Hematopoietic multipotent progenitor cell treated with erythropoietin and hydrocortisone succinate and interleukin-3 and kit ligand, for 6 days (in vitro differentiated cells): ENCODE data around the gene FAM13C.
A peak's percentile ranks its signal among the peaks of the same experiment; 100 is the strongest.
"Not testable (repeated sequence)": the region's sequence is repeated elsewhere in the genome, so short reads cannot be mapped to it uniquely, and the experiment has no call there.

Experiments
- DNase-seq: peaks from one replicate; pipeline ENCODE4 v3.0.0-alpha.2; 2015

The FAM13C gene

DNA sequence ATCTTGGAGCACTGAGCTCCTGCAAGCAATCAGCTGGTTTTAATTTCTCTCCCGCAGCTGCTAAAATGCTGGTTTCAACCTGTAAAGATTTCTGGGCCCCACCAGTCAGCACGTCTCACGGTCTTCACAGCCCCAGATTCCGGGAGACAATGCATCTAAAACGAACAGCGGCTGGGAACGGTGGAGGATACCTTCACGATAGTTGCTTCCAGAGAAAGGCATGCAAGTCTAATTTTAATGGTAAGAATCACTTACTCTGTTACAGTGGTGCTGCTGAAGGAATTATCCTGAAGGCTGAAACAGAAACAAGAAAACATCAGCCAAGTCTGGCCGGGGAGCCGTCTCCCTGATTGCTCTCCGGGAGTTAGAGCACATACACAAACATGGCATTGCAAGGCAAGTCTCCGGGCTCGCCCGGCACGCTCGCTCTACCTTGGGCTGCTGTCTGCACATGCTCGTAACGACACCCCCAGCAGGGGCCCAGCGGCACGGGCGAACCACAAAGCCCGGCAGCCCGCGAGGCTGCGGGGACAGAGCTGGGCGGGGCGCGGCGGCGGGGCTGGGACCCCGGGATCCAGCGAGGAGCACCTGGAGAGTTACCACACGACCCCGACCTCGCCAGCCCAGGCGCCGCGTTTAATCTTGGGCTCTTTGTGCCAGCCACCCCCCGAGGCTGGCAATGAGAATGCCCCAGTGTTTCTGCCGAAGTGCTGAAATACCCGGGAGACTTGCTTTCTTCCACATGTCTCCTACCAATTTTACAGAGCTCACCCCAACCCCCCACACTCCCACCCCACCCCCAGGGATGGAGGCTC is at the start of gene FAM13C:
FAM13C (minus strand) TSS at position 406 of the 815 bp plus-strand sequence; CDS start at position 317, 89 bp downstream.
- peak; percentile 2 for DNase-seq

DNA sequence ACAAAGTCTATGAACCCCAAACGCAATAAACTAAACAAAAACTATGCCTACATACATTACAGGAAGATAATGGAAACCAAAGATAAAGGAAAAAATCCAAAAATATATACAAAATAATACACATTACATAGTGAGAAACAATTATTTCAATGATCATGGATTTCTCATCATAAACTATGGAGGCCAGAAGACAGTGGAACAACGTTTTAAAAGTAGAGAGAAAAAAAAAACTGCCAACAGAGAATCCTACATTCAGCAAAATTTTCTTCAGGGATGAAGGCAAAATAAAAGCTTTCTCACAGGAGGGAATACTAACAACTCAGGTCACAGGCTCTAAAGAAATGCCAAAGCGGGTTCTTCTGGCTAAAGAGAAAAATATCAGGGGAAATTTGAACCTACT is 42.9 kb upstream of the FAM13C start:
- no peak for DNase-seq

DNA sequence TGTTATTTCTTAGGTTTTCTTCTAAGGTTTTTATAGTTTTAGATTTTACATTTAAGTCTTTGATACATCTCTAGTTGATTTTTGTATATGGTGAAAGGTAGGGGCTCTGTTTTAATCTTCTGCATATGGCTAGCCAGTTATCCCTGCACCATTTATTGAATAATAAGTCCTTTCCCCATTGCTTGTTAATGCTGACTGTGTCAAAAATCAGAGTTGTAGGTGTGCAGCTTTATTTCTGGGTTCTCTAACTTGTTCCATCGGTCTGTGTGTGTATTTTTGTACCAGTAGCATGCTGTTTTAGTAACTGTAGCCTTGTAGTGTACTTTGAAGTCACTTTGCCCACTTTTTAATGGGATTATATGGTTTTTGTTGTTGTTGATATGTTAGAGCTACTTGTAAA is 37.9 kb upstream of the FAM13C start:
- DNase-seq, result no peak

DNA sequence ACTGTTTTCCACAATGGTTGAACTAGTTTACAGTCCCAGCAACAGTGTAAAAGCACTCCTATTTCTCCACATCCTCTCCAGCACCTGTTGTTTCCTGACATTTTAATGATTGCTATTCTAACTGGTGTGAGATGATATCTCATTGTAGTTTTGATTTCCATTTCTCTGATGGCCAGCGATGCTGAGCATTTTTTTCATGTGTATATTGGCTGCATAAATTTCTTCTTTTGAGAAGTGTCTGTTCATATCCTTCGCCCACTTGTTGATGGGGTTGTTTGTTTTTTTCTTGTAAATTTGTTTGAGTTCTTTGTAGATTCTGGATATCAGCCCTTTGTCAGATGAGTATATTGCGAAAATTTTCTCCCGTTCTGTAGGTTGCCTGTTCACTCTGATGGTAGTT is 37.0 kb upstream of the FAM13C start:
- DNase-seq, result not testable (repeated sequence)

DNA sequence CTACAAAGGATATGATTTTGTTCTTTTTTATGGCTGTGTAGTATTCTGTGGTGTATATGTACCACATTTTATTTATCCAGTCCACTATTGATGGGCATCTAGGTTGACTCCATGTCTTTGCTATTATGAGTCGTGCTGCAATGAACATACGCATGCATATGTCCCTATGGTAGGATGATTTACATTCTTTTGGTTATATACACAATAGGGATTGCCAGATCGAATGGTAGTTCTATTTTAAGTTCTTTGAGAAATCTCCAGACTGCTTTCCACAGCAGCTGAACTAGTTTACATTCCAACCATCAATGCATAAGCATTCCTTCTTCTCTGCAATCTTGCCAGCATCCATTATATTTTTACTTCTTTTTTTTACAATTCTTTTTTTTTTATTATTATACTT is 35.6 kb upstream of the FAM13C start:
- DNase-seq, result no peak

DNA sequence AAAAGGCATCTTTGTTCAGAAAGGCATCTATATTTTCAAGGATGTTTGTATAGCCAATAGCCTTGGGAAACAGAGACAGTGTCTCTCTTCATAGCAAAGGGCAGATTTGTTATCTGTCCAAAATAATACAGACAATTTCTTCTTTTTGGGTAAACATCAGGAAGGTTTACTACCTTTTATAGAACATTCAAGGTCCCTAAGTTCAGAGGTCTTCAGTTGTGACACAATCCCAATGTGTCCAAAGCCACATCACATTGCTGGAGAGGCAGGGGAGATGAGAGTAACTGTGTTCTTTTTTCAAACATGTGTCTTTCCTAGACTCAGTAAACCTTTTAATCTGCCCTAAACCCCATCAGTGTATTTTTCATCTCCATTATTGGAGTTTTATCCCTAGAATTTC is 33.6 kb upstream of the FAM13C start:
- no peak for DNase-seq

DNA sequence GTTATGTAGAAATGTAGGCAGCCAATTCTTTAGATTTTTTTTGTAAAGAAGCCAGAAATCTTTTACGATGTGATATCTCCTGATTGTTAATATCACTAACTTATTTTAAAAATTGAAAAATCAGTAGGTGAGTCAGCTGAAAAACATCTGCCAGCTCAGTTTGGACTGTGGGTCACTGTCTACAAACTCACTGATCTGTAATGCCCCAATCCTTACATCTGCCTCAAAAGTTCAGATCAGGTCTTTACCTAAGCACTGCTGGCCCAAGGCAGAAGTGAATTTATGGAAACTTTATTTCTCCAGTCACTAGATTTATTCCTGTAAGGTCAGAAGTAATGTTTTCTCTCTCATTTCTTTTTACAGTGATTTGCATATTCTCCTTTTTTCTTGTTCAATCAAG is 31.0 kb upstream of the FAM13C start:
- DNase-seq, result no peak

DNA sequence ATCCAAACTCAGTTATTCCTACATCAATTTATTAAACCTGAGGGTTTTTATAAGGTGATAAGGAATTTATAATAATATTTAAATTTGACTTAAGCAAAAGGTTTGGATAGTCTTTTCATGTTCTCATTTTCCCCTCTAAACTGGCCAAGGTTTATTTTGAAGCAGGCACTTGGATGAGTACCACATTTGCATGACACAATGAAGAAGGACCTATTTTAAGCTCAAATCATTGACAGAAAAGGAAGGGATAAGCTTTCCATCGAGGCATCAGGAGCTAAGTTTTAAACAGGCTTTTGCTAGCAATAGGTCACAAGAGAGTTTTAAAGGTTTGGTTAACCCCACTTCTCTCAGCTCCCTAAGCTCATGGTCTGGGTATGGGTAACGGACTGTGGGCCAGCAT is 28.7 kb upstream of the FAM13C start:
- no peak for DNase-seq

DNA sequence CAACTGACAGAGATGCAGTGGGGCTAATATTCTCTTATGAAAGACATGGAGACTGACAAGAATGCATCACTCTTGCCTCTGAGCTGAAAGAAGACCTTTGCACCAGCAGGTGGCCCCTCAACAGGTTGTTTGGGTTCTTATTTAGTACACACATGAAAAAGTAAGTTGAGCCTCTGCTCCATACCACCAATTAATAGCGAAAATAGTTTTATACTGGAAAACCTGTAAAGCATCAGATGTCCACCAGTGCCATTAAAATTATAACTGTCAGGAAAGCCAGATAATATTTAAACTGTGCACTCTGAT is 26.3 kb upstream of the FAM13C start:
- no peak for DNase-seq

DNA sequence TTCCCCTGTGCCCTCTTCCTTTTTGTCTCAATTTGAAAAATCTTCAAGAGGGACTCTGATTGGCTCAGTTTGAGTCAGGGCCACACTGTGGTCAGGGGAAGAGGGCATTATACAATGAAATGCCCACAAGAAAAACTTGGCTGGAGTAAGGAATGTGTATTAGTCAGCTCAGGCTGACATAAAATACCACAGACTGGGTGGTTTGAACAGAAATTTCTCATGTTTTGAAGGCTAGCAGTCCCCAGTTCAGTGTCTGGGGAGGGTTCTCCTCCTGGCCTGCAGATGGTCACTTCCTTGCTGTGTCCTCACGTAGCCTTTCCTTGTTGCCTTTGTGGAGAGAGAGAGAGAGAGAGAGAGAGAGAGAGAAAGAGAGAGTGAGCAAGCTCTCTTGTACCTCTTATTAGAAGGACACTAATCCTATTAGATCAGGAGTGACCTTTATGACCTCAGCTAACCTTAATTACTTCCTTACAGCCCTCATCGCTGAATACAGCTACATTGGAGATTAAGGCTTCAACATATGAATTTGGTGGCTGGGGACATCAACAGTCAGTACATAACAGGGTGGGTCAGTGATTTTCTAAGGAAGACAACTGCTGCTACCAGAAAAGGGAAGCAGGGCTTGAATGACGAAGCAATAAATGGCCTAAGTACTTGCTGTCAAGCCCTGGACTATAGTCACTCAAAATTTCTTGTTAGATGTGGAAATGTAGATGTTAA is 25.8 kb upstream of the FAM13C start:
- peak; percentile 5 for DNase-seq

DNA sequence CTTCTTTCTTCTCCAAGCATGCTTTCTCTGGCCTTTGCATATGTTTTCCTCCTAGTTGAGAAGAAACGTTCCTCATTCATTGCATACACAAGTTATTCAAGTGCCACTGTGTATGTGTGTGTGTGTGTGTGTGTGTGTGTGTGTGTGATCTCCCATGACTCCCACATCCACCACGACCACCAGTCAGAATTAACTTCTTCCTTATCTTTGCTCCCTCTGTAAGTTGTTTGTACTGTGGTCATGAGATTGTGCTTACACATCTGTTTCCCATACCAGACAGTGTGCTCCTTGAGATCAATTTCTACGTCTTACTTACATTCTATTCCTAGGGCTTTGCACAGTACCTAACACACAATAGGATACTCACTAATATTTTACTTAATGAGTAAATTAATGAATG is 22.4 kb upstream of the FAM13C start:
- DNase-seq, result no peak

DNA sequence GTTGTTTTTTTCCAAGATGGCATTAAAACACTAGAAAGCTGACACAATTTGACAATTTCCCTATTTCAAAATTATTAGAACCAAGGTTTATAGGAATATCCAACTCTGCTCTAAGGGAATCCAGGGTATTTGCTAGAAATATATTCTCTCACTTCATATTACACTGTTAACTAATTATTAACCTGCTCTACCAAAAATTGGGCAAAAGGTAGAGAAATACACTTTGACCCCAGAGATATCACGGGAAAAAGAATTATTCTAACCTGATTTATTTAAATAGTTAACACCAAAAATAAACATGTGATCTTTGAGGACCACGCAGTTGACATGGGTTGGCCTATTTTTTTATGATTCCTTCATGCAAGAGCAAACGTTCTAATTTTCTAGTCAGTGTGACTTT is 21.6 kb upstream of the FAM13C start:
- DNase-seq, result no peak

DNA sequence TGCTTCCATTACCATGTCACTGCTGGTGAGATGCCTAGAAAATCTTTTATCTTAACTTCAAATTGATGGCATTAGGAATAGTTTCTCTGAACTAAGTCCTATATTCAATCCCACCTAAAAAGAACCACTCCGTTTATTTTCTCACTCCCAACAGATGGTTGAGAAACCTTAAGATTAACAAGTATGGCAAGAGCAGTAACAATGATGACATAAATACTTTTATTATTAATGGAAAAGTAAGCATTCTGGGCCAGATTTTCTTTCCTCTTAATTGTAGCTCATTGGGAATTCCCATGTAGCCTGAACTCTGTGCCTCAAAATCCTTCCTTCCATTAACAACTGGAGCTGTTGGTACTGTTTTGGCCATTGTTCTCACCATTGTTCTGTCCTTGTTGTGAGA is 21.1 kb upstream of the FAM13C start:
- DNase-seq, result no peak

DNA sequence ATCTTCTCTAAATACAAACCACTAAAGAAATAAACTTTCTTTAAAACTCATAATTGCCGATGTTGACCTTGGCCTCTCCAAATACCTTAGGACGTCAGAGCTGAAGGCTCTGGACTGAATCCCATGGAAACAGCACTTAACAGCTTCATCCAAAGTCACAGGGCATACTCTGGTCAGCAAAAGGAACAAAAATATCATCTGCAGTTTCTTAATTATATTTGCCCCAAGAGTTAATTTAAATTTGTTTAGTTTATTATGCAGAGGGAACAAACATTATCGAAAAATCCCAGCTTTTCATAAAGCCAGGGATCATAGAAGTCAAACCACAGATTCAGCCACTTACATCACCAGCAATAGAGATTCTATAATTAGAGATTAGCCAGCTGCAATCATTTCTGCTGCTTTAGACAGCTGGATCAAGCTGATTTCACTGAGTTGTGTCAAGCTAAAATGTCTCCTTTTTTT is 20.5 kb upstream of the FAM13C start:
- no peak for DNase-seq

DNA sequence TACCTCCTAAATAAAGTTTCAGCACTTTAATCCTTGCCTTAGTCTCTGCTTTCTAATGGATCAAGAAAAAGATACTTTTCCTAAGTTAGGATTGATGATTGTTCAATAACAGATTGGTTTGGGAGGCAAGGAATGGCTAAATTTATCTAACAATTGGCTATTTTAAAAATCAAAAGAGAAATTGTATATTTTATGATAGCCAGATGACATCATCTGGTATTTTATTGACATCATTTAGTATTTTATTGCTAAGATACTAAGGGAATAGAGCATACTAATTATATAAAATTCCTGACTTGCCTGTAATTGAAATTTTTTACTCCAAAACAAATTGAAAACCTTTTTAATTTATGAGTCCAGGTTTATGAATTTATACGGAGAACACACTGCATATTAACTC is 19.3 kb upstream of the FAM13C start:
- DNase-seq, result no peak

DNA sequence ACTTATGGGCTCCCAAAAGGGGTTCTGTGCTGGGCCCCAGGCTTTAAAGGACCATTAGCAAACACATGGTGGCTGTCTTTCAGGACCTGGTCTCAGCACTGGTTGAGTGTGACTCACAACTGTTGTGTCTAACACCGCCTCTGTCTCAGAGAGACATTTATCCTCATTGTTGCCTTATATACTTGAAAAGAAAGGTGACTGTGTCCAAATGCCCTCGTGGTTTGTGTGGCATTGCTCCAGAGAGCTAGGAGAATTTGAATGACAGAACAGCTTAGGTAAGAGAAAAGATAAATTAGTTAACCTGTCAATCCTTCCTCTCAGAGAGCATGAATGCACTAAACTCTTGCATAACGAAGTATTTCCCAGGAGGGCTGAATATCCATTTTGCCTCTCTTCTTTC is 14.5 kb upstream of the FAM13C start:
- DNase-seq, result no peak

DNA sequence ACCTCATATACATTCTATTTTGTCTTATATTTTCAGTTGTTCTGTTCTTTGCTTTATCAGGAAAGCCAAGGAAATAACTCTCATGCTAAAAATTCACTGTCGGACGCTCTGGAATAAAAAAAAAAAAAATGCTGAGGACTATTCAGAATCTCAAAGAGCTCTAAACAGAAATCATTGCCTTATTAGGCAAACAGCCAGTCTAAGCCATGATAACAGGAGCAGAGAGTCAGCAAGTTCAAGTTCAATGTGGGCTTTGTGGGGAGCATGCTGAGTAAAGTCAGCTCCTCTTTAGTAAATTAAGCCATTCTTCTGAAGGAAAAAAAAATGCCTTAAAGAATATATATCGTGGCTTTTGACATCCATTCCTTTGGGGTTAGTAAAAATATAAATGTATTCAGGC is 13.6 kb upstream of the FAM13C start:
- no peak for DNase-seq

DNA sequence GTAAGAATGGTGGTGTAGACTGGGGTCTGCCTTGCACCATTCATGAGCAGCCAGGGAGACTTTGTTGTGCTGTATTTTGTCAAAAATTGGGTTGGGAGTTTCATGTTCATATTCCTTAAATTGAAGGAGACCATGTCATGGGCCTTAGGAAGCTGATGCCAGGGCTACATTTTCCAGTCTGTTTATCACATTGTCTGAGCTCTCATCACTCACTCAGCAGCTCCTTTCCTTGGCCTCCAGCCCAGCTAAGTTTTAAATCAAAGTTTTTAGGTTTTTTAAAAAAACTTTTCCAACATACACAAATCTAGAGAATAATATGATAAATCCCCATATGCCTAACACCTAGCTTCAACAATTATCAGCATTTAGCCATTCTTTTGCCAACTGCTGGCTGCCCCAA is 12.6 kb upstream of the FAM13C start:
- DNase-seq, result no peak

DNA sequence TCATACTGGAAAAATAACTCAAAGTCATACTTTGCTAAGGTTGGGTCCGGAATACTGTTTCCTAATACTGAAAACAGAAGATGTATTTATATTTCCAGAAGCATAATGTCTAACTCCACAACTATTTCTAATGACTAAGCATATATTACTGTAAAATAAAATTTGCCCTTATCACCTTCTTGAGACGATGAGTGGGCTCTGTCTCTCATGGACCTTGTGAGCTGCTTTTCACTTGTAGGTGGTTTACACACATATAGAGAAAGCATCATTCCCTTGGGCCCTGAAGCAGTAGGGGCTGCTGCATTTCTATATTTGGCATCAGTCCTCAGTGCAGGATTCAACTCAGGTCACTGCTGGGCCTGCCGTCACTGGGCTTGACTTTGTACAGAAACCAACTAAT is 10.7 kb upstream of the FAM13C start:
- DNase-seq, result no peak

DNA sequence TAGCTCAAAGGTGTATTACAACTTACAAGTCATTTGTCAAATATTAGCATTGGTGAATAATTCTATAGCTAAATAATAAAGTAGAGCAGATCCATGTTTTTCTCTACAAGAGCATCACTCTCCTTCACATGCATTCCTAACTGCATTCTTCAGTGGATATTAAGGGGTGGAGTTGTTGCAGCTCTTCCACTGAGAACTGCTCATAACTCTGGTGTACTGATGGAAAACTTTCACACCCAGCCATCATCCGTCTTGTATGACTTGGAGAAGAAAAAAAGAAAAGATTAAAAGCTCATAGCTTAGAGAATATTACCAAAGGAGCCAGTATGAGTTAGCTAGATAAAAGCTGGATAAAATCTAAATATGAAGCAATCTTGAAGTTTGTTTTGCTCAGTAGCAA is 10.2 kb upstream of the FAM13C start:
- no peak for DNase-seq

DNA sequence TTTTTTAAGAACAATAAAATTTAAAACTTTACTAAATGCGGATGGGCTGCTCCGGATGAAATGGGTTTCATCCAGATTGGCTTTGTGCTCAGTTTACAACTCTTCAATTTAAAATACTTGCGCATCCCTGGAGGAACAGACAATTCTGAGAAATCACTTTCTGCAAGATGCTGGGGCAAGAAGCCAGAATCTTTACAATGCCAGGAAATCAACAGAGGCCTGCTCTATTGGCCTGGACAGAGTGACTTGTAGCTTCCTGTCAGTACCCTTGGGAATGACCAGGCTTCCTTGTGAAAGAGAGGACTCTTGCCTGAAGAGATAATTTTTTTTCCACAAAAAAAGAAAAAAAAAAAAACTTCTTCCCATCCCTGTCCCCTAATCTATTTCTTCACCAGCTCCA is 3.9 kb upstream of the FAM13C start:
- DNase-seq, result no peak

DNA sequence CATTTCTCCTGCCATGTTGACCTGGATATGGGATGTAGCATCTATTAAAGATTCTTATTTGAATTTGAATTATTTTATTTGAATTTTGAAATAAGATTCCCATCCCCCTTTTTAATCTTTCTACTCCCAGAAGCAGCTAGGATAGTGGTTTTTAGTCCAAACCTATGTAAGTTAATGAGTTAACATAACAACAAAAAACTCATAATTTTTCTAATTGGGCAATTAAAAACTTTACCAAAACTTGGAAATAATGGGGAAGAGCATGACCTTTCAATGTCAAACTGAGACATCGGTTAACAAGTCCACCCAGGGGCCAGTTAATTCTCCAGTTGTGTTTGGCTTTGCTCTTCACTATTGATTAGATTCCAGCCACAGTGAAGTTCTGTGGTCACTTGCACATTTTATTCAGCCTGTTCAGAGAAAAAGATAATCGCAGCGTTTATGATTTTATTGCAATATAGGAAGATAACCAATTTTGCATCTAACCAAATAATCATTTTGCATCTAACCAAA is 1.2 kb upstream of the FAM13C start:
- DNase-seq, result no peak

DNA sequence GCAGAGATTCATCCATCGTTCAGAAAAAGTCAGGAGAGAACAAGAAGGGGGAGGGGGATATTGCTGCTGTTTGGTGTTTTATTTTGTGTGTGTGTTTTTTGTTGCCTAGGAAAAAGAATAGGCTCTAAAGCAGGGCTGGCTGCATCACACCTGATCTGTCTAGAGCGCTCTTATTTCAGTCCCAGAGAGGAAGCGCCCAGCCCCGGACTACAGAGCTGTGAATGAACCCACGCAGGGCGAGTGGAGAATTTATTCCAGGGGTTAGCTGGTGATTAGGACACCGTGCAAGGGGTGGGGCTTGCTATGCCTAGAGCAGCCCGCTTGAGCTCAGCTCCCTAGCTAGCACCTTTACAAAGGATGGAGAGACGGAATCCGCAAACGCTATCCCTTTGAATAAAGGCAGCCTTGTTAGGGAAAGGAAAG is 621 bp upstream of the FAM13C start:
- DNase-seq, result peak; percentile 4

DNA sequence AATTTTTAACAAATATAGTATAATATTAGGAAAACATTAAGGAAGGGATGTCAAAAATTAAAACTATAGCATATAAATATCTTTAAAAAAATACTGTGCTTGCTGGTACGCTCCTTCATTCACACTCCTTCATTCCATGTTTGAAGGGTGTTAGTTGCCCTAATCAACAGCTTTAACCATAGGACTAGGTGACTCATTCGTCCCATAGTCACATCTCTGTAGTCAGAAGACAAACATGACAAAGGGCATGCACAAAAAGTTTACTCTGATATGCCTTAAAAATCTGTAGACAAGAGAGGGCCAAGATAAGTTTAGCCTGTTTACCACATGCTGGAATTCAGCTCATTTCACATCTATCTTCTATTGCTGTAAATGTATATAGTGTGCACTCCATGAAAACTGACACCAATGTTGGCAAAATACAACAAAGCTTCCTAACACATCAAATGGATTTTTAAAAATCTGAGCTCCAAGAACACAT is 646 bp downstream of the FAM13C start:
- DNase-seq, result no peak
